Left colon (tissue), 2 donors: ENCODE measurements around the gene SERGEF. TPM values are rescaled to one million over a fixed set of nuclear protein-coding genes. Genes with fewer than 3 reads are reported as not detected.

Source experiments
- ATAC-seq: fragments of 200-7000 bp; cut with Tn5 transposase; one replicate; pipeline ENCODE4 v1.9.1; 2020; ENCODE audit warnings: mild to moderate bottlenecking, moderate library complexity
- DNase-seq, 2 donors: peaks; one replicate each; pipeline ENCODE4 v3.0.0-alpha.2; 2020
- intact Hi-C, 2 donors: fragments of 100-400 bp; cut with DNase I in 1 of 2; cut with micrococcal nuclease in 1 of 2; formaldehyde crosslinking; loops; one replicate each; pipeline versions ENCODE4 v1.11.2 to v1.14.0; 2022; cut with DNase I, micrococcal nuclease
- total RNA-seq, 2 donors: library from RNA; stranded (reverse); fragmentation: NEBNext Ultra II Directional; extraction: Animal tissue kit (Norgen Biotek cat#: 25700); gene quantifications; one replicate each; pipeline ENCODE4 v1.2.1, GENCODE V29; 2021
- donor health status: DM: no; HTN: no; CAD: no.
- donor health status: DM: yes; HTN: yes; CAD: no.

SERGEF gene
- total RNA-seq, 2 donors from 2014 or later, result 28.6 to 30.6 TPM

DNA sequence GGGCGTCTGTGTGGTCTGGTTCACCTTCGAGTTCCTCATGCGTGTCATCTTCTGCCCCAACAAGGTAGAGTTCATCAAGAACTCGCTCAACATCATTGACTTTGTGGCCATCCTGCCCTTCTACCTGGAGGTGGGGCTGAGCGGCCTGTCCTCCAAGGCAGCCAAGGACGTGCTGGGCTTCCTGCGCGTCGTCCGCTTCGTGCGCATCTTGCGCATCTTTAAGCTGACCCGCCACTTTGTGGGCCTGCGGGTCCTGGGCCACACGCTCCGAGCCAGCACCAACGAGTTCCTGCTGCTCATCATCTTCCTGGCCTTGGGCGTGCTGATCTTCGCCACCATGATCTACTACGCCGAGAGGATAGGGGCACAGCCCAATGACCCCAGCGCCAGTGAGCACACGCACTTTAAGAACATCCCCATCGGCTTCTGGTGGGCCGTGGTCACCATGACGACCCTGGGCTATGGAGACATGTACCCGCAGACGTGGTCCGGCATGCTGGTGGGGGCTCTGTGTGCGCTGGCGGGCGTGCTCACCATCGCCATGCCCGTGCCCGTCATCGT lies 240.9 kb downstream of the SERGEF start:
- no peak for DNase-seq
- intact Hi-C loops, result no loop called here
- ATAC-seq, result no peak

DNA sequence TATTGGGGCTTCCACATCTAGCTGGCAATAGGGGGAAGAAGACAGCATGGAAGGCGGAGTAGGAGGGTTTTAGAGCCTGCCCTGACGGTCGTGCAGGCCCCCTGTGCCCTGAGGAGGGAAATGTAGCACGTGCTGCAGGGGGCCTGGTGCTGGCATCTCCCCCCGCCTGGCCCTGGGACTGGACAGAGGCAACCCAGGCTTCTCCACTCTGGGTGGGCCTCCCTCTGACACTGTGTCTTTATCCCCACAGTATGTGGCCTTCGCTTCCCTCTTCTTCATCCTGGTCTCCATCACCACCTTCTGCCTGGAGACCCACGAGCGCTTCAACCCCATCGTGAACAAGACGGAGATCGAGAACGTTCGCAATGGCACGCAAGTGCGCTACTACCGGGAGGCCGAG lies 241.4 kb downstream of the SERGEF start:
- intact Hi-C loops, result no loop called here
- no peak for ATAC-seq

DNA sequence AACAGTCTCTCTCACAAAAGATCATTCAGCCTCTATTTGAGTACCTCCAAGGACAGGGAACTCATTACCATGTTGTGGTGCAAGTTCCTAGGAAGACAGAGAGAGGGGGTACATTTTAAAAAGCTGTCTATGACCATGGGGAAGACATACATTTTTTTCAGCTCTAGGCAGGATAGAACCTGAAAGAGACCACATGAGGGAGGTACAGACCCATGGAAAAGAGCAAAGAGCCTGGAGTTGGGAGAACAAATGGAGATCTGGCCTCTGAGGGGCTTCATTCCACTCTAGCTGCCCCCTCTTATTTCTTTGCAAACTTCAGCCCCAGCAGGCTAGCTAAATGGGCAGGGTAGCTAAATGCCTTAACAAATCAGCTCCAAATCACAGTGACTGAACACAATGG lies 241.9 kb downstream of the SERGEF start:
- ATAC-seq (no peak), DNase-seq (no peak)
- intact Hi-C loops, result no loop called here

More for the DNA sequence above, 241.4 kb downstream of the SERGEF start:
- DNase-seq, result no peak

DNA sequence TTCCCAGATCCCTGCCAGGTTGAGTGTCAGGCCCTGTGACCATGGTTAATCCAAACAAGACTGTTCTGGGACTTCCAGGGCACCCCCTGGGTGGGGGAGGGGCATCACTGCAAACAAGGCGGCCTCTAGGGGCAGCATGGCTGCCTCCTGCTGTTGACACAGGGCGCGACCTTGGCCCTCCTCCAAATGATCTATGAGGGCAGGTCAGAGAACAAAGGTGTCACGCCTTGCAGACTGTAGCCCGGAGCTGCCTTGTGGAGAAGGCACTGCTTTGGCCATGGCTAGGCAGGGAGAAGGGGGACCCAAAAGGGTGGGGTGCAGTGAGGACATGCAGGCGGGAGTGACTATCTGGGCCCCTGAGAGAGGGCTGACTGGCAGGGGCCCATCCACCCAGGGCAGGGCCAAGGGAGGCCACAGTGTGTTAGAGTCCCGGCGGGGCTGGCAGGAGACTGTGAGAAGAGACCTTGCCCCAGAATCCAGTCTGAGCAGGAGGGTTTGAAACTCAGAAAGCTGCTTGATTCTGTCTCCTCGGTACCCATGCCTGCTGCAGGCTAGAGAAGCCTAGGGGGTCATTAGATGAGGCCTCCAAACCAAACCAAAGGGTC lies 242.7 kb downstream of the SERGEF start:
- DNase-seq, result peak; percentile 87 to 92
- intact Hi-C loops, result no loop called here
- ATAC-seq, result peak; percentile 98

DNA sequence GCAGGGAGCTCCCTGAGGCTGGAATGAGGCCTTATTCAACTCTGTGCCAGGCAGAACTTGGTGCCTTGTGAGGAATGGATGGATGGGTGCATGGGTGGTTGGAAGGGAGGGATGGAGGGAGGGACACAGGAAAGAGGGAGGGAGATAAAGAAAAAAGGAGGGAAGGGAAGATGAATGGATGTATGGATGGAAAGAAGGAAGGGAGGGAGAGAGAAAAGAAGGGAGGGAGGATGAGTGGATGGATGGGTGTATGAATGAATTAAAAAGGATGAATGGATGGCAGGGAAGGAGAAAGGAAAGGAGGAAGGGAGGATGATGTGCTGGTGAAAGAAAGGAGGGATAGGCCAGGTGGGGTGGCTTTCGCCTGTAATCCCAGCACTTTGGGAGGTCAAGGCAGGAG lies 243.6 kb downstream of the SERGEF start:
- DNase-seq, result no peak
- ATAC-seq, result no peak
- intact Hi-C loops, result no loop called here

DNA sequence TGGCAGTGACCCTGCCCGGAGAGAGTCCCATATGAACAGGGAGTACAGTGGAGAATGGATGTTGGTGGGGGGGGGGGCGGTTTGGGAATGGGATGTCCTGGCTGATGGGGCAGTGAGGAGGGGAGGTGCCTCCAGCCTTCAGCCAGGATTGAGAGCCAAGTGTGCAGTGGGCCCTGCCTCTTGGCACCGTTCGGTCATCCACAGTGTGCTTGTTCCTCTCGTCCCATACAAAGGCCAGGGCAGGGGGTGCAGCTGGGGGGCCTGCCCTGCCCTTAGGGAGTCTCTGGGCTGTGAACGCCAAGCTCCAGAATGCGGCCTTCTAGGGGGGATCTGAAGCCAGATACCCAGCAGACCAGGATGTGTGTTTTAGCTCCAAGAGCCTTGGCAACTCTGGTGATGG lies 244.3 kb downstream of the SERGEF start:
- intact Hi-C loops, result no loop called here
- ATAC-seq (no peak), DNase-seq (no peak)

DNA sequence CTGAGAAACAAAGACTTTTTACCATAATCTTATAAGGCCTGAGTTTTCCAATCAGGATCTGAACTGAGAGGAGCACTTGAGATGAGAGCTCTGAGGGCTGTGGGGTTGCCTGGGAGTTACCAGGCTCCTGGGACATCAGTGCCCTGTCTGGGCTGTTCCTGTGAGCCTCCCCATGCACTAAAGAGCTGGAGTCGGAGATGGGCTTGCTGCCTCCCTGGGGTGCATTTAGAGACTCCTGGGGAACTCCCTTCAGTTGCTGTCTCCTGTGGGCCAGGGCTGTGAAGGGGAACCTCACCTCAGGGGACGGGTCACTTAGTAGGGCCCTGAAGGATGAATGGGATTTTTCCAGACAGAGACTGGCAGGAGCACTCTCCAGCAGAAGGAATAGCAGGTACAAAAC lies 244.9 kb downstream of the SERGEF start:
- intact Hi-C loops, result no loop called here
- ATAC-seq, result no peak
- DNase-seq, result peak in 1 of 2 donors; percentile 9

DNA sequence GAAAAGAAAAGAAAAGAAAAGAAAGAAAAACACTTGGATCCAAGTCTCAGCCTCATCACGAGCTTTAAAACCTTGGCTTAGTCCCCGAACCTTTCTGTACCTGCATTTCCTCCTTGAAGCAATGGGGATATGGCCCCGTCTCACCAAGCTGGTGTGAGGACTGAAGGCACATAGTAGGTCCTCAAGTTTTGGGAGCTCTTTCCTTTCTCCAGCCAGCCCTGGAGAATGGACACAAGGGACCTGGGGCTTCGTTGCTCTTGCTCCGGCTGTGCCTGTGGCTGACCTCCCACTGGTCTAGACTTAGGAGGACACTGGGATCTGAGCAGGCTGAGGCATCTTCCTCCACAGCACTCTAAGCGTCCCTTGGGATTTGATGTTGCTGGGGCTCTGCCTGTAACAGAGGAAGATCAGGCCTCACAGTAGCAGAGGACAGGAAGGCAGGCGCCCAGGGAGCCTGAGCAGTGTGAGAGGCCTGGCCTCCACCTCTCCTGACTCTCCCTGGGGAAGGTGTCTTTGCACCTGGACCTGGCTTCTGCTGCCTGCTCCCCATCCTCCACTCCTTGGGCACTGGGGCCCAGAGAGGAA lies 245.5 kb downstream of the SERGEF start:
- ATAC-seq (no peak), DNase-seq (no peak)
- intact Hi-C loops, result no loop called here

DNA sequence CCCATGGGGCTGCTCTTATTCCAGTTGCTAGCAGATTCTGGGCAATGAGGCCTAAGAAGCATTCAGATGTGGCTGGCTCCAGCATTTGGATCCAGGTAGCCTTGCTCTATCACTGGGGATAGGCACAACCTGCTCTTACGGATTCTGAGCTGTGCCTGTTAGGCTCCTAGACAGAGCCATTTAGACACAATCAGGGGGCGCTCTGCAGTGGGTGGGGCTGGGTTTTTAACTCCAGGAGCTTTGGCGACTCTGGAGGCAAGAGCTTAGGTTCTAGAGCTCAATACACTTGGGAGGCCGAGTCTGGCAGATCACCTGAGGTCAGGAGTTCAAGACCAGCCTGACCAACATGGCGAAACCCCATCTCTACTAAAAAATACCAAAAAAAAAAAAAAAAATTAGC lies 246.3 kb downstream of the SERGEF start:
- ATAC-seq (no peak), DNase-seq (no peak)
- intact Hi-C loops, result no loop called here

DNA sequence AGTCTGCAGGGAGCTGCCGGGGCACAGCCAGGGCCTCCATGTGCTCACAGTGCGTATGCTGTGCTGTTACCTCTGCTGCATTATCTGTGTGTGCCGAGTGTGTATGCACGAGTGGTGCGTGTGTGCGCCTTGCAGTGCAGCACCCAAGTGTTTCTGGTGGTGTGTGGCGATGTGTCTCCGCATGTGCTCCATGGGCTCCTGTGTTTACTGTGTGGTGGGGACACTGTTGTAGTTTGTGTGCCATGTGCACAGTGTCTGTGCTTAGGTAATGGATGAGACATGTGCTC lies 246.8 kb downstream of the SERGEF start:
- intact Hi-C loops, result no loop called here
- DNase-seq (no peak), ATAC-seq (no peak)

DNA sequence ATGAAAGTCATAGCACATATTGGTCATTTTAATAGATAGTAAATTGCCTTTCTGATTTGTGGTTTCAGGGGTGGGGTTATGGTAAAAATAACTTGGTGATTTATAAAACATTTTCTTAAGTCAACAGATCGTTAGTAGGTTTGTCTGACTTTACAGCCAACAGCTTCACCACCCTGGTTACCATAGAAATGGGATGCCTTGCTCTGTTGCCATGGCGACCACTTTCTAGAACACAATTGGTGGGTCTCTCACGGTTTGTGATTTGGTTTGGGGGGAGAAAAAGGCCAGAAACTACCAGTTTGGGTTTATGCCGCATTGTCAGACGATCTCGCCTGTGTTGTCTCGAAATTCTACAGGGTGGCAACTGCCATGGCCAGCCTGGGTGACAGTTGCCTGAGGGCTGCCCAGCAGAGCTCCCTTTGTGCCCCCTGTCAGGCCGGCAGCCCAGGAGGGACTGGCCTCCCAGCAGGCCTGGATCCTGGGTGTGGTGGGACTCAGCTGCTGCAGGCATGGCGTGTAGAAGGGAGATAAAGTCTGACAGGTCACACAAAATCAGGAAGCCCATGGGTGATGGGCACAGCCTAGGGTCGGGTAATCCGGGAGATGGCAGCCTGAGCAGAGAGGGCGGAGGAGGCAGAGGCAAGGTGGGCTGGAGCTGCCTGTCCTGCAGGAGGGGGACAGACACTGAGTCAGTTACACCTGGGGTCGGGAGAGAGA lies 247.3 kb downstream of the SERGEF start:
- ATAC-seq, result no peak
- DNase-seq, result no peak

DNA sequence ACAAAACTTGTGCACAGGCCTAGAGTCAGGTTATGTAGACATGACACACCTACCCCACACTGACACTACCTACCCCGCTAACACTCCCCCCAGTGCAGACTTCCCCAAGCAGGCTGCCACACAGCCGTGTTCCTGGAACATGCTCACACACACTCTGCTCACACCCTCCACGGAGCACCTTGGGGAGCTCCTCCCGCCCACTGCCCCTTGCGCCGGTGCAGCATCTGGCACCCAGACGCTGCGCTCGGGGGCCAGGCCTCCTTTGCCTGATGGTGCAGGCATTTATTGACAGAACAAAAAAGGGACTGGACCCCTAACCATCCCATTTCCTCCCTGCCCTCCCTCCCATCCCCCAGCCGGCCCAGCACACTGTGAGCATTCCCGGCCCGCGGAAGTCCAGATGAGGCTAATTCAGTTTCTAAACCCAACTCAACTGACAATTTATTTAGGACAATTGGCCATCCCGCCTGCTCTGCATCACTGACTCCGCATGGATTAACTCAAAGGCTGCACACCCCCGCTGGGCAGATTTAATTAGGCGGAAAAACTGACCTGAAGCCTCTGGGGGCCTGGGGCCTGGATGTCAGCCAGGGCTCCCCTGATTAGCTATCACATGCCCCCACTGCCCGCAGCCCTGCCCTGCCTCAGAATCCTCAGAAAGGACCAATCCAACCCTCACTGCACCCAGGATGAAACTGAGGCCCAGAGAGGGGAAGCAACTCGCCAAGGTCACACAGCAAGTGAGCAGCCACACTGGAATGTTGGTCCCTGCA lies 248.2 kb downstream of the SERGEF start:
- intact Hi-C loops, result no loop called here
- DNase-seq (no peak), ATAC-seq (no peak)

More for the DNA sequence above, 247.3 kb downstream of the SERGEF start:
- intact Hi-C loops, result no loop called here

DNA sequence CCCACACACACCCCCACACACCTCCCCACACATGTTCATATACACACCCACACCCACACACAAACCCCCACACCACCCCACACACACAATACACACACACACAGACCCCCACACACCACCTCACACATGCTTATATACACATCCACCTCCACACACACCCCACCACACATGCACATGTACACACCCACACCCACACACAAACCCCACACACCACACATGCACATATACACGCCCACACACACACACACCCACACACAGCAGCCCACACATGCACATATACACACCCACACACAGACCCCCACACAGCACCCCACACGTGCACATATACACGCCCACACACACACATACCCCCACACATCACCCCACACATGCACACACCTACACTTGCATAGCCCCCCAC lies 249.1 kb downstream of the SERGEF start:
- ATAC-seq (no peak), DNase-seq (no peak)
- intact Hi-C loops, result no loop called here

DNA sequence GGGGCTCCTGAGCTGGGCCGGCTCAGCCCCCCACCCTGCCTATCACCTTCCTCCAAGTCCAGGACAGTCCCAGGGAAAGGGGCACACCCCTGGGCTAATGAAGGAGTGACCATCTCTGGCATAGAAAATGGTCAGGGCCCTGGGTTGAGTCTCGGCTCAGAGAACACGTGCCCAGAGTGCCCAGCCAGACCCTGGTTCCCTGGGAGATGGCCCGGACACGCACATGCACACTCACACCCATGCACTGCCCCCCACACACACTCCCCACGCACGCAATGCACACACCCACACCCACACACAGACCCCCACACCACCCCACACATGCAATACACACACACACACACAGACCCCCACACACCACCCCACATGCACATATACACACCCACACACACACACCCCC lies 249.6 kb downstream of the SERGEF start:
- intact Hi-C loops, result no loop called here
- DNase-seq (no peak), ATAC-seq (no peak)

DNA sequence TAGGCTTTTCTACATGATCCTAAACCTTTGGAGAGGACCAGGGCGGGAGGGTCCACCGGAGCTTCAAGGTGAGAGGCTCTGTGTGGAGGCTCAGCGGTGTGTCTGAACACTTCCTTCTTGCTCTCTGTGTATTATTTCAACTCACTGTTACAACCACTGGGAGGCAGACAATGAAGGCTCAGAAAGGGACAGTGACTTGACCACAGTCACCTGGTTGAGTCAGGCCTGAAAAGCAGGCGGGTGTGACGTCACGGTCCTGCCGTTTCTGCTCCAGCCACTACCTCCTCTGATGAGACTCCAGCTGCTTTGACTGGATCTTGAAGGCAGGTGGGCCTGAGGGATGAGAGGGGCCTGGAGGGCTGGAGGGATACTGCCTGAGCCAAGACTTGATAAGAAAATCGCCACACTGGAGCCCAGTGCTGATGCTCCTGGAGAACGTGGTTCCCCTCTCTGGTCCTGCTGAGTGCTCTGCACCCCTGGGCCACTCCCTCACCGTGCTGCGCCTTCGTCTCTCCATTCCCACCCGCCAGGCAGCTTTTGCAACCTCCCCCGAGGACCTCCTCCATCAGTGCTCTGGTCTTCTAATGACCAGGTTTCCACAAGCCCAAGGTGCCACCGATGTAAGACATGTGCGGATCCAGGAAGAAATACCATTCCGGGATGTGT lies 250.4 kb downstream of the SERGEF start:
- intact Hi-C loops, result no loop called here

DNA sequence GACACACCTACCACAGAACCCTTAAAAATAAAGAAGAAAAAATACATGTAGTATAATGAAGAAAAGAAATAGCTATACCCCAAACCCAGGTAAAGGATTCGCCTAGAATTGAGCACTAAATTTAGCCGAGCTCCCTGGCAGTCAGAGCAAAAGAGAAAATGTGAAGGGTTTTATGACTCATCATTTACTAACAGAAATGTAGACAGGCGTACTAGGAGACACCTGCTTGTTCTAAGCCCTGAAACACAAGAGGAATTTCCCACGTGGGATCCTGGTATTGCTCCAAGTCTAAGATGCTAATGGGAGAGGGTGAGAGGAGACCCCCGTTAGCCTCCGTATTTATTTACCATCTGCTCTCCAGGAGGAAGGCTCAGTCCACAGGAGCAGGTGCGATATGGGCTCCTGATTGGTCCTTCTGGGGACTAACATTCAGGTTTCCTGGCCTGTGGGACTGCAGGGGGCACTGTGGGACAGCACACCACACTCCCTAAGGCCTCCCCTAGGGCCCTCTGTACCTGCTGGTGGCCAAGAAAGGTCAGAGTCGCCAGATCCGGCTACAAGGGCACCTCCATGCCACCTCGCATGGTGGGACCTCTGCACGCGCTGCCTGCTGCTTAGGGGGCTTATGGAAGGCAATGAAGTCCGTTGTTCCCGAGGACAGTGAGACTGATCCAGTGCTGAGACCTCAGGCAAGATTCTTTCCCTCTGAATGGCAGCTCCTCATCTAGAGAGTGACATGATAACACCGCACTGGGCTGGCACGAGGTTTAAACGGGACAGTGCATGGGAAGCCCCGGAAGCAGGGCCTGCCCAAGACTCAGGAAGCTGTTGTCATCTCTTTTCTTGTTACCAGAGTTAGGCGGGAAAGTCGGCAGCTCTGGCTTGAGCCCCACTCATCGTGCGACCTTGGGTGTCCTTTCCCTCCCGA lies 252.5 kb downstream of the SERGEF start:
- DNase-seq, result peak; percentile 41 to 78
- ATAC-seq, result peak; percentile 99
- intact Hi-C loops, result no loop called here

More for the DNA sequence above, 250.4 kb downstream of the SERGEF start:
- no peak for ATAC-seq
- no peak for DNase-seq

DNA sequence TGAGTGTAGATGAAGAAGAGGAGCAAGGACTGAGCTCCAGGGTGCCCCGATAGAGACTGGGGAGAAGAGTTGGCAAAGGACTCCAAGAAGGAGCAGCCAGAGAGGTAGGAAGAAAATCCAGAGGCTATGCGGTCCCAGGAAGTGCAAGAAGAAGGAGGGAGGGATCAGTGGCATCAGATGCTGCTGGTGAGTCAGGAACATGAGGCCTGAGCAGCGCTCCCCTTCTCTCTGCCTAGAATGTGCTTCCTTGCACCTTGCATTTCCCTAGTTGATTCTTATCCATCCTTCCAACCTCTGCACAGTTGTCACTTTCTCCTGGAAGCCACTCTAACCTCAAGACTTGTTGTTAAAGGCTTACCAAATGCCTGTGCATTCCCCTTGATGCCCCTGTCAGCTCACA lies 257.0 kb downstream of the SERGEF start:
- ATAC-seq (no peak), DNase-seq (no peak)
- intact Hi-C loops, result no loop called here

DNA sequence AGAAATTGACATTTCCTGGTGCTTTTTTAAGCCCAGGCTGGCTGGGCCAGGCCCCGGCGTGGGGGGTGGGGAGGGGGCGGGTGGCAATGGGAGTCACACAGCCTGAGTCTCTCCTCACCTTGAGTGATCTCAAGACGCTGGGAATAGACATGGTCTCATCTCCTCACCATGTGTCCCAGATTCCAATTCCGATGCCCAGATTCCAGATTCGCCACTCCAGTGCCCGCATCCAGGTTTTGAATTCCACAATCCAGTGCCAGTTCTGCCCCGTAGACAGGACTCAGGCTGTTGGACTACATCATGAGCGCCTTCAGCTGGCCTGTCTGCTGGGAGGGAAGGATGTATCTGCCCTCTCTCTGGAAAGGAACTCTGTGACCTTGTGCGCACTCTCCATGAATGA lies 259.2 kb downstream of the SERGEF start:
- intact Hi-C loops, result no loop called here
- no peak for DNase-seq

More for the DNA sequence above, 259.2 kb downstream of the SERGEF start:
- no peak for ATAC-seq
